Activated T-cell treated with anti-CD3 and anti-CD28 coated beads, Interleukin-2, amount 50 U/mL, for 1 hour (primary cell): ENCODE data around the gene MED13L.
A peak's percentile ranks its signal among the peaks of the same experiment; 100 is the strongest.

Experiments
- DNase-seq: peaks from one replicate; pipeline ENCODE4 v3.0.0-alpha.2; 2020

The MED13L gene

GRCh38 chr12:116077431-116077830 is 200.1 kb downstream of the MED13L start:
- no peak for DNase-seq

DNA sequence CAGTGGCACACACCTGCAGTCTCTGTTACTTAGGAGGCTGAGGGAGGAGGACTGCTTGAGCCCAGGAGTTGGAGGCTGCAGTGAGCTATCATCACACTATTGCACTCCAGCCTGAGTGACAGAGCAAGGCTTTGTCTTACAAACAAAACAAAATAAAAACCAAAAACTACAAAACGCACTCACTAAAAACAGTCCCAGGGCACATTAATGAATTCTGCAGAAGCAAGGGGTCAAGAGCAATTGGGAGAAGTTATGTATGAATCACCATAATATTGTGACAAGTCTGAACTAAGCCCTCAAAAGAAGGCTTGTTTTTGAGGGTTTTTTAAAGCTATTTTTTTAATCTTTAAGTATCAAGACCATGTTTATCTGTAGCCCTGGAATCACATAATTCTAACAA is 201.1 kb downstream of the MED13L start:
- DNase-seq, result no peak

DNA sequence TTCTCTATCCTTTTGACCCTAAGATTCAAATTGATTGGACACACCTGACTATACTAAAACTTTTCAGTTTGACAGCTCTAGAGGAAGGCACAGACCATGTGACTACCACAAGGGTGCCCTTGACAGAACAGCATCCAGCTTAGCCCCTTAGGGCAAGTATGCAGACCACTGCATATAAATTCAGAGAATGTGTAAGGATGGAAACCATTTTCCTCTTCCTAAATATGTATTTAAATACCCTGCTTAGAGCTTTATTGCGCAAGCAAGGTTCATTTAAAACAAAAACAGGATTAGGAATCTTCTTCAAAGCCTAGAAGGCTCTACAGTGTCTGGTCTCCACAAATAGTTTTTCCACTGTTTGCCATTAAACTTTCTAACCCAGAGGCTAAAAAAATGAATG is 202.8 kb downstream of the MED13L start:
- no peak for DNase-seq

DNA sequence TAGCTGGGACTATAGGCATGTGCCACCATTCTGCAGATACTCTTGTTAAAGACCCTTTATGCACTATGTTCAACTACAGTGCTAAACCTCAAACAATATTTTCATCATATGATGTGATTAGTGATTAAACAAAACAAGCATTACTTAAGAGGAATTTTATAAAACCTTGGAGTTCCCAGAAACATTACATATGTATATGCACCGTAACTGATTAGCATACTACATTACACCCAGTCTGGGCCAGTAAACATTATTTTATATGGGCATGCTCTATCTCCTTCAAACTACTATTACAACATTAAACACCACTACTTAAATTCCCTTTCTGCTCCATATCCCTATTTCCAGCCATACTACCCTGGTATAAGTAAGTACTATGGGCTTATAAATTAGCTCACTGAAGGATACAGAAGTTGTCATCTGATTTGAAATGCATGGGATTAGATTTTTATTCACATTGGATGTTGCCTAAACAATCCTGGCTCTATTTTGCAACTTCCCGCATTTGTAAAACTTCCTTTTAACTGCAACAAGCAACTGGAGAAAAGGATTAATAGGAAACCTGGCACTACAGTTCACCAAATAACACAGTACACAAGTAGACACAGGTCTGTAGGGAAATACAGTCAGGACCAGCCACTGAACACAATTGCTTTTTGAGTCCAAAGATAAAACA is 205.8 kb downstream of the MED13L start:
- no peak for DNase-seq

GRCh38 chr12:116070444-116070843 is 207.0 kb downstream of the MED13L start:
- no peak for DNase-seq

DNA sequence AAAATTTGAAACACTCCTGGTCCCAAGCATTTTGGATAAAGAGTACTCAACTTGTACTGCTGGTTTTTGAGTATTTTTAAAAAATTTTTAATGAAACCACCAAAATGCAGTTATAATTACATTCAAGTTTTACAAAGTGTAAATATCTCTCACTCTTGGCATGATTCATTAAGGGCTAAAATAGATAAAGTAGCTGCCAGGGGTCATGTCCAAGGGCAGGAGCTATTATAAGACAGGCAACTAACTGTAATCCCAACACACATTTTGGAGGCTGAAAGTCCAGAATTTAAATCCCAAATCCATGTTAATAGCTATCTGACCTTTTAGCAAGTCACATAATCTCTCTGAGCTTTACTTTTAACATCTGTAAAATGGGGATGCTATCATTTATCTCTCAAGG is 207.6 kb downstream of the MED13L start:
- no peak for DNase-seq

DNA sequence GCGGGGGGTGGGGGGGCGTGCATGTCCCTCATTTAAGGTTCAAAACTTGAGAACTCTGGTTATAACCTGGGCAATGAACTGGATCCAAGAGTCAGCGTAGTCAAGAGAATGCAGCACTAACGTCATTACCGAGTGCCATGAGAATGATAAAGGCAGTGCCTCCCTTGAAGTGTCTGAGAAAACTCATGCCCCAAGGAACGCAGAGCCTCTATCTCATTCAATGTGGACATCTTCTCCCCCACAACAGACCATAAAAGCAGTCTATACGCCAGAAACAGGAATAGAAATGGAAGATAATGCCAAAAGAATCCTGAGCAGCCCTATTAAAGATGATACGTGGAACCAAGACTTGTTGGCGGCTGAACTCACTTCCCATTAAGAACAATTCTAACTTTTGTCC is 208.6 kb downstream of the MED13L start:
- DNase-seq, result no peak

GRCh38 chr12:116068371-116068770 is 209.1 kb downstream of the MED13L start:
- DNase-seq, result no peak

- DNase-seq, result no peak
Measured at GRCh38 chr12:116067892-116068291, 209.6 kb downstream of the MED13L start.

GRCh38 chr12:116066381-116067230 is 210.9 kb downstream of the MED13L start:
- DNase-seq, result peak; percentile 51

DNA sequence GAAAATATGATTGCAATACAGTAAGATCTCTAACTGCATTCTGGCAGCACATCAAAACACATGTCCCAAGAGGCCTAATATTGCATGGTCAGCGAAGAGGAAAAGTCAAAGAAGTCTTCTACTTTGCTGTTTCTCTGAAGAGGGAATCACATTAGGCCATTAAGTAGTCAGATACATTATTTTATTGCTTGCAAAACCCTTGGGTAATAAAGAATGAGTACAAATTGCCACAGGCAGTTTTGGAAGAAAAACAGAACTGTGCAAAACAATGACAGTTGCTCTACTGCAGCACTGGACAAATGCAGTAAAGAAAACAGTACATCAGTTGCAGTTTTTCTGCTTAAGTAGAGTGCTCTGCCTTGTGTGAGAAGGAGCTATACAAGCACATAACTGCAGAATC is 211.9 kb downstream of the MED13L start:
- no peak for DNase-seq

GRCh38 chr12:116064493-116064892 is 213.0 kb downstream of the MED13L start:
- no peak for DNase-seq

GRCh38 chr12:116062698-116063097 is 214.8 kb downstream of the MED13L start:
- DNase-seq, result no peak

- DNase-seq, result no peak
Measured at GRCh38 chr12:116060764-116061163, 216.7 kb downstream of the MED13L start.

GRCh38 chr12:116059904-116060303 is 217.6 kb downstream of the MED13L start:
- DNase-seq, result no peak

- DNase-seq, result no peak
Measured at GRCh38 chr12:116058574-116058973, 218.9 kb downstream of the MED13L start.

- no peak for DNase-seq
Measured at GRCh38 chr12:116057356-116057755, 220.1 kb downstream of the MED13L start.

DNA sequence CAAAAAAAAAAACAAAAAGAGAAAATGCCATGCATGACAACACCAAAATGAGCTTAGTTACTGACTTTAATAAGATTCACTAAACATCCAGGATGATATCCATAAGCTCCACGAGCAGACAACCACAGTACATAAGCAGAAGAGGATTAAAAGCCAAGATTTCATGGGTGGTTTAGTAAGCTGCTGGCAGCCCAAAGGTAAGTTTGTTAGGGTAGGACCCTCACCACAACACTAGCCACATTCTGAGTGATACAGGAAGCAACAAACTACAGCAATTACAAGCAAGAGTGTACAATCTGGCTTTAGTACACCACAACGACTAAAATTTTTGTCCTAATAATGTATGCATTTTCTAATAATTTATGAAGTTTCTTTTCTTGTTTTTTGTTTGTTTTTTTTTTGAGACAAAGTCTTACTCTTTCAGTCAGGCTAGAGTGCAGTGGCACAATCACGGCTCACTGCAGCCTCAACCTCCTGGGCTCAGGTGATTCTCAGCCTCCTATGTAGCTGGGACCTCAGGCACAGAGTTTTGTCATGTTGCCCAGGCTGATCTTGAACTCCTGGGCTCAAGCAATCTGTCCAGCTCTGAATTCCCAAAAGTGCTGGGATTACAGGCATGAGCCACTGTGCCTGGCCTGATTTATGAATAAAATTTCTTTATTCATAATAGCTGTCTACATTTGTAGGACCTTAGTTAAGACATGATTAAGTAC is 221.4 kb downstream of the MED13L start:
- DNase-seq, result no peak

DNA sequence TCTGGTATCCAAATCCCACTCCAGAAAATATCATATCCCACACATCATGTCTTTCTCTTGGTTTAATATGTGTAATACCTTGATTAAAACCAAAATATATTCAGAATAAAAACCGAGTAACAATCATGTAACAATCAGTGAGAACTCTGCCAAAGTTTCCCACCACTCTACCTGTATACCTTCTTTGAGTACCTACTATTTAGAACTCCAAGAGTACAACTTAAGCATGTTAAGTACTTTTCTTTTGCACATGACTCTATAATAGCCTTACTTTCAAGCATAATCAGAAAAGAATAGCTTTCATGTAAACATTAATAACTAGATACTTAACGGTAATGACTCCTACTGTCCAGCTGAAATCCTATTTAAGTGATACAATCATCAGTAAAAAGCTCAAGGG is 223.2 kb downstream of the MED13L start:
- DNase-seq, result no peak

- no peak for DNase-seq
Measured at GRCh38 chr12:116053479-116054200, 223.9 kb downstream of the MED13L start.

DNA sequence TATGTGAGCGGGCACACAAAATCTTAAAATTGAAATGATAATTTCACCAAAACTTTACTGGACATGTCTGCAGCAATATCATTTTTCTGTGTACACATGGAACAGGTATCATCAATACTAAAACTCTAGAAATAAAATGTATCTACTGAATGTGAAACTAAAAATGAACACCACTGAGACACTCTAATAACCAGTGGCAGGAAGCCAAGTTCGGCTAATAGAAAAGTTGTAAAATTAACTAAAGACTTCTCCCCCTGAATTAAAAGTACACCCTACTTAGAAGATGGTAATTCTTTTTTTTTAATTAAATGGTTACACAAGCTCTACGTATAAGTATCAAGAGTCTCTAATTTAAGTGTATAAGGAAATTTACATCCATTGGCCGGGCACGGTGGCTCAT is 227.2 kb downstream of the MED13L start:
- DNase-seq, result no peak

DNA sequence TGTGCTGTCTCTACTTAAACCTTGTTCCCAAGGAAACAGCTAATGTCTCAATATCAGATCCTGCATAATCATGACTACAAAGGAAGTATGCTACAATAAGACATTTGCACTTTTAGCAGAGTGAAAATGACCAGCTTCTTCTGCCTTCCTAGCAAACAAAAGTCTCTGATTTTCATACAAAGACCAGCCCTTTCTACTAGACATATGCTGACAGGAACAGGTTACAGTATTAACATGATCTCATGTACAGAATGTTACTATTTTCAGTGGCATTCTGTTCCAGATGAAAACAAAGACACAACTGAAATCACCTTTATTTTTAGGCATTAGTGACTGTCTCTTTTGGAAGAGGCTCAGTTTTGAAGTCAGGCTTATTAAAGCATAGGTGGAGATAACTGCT is 228.6 kb downstream of the MED13L start:
- DNase-seq, result no peak

DNA sequence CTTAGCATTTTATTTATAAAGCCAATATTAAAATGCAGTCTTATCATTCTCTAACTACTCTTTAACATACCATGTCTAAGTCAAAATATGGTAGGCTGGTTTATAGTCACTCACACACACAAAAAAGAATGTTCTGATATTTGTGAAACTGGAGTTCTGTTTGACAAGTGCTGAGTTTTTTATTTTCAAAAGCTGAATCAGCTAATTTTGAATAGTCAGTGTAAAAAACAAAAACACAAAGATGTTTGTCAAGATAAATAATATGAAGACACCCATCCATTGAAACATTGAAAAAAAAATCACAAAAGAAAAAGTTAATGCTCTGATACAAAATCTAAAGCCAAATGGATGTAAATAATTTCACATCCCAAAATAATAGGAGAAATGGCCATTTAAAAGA is 231.5 kb downstream of the MED13L start:
- DNase-seq, result no peak
